Endothelial cell of umbilical vein (primary cell): ENCODE results near the gene LAMTOR2. TPM values are rescaled to one million over a fixed set of nuclear protein-coding genes. Genes with fewer than 3 reads are reported as not detected.
A peak's percentile ranks its signal among the peaks of the same experiment; 100 is the strongest.

Experiments
- BruUV-seq: library from RNA; stranded (reverse); fragments of 400-500 nt; replicated peaks from 2 replicates; lab custom pipeline; 2021; lab: Mats Ljungman, UMichigan
- CTCF ChIA-PET: fragments of 300-600, 350-600 bp; sonication (Branson Sonifier 250); formaldehyde crosslinking; loops from one replicate; lab custom pipeline; 2021; ENCODE audit warnings: antibody characterized with exemption, inconsistent platforms; lab: Charles Lee
- POLR2A ChIA-PET: fragments of 300-600, 350-600 bp; sonication (Branson Sonifier 250); formaldehyde crosslinking; loops from one replicate; lab custom pipeline; 2021; ENCODE audit warnings: antibody characterized with exemption, inconsistent platforms; lab: Charles Lee
- DNase-seq: peaks from one replicate; pipeline ENCODE4 v3.0.0-alpha.2; 2011; ENCODE audit warnings: low read depth, low spot score
- FAIRE-seq: peaks from 2 replicates; lab custom pipeline; 2011; peaks lifted over from hg19 to GRCh38; lab: Jason Lieb, UNC
- H2AFZ ChIP-seq: 2 replicates; pipeline ENCODE4 v1.6.0; 2012; ENCODE audit warnings: low read depth, low read length, control low read depth, inconsistent platforms
- H3K27ac ChIP-seq: 2 replicates; pipeline ENCODE4 v1.5.1; 2011; ENCODE audit warnings: low read depth, mild to moderate bottlenecking, control low read depth, low read length, moderate library complexity; ENCODE audit not compliant: insufficient read depth
- H3K27me3 ChIP-seq, 2 experiments: 2 replicates each; pipeline versions ENCODE4 v1.6.0 to v1.6.1; 2011; ENCODE audit warnings: low read length in 2 of 2, mixed read lengths in 1 of 2; ENCODE audit not compliant: control insufficient read depth in 2 of 2, insufficient read depth in 2 of 2
- H3K36me3 ChIP-seq, 2 experiments: 2 replicates in 1 of 2; 3 replicates in 1 of 2; pipeline ENCODE4 v1.5.1; 2011; ENCODE audit warnings: low read length in 2 of 2, mild to moderate bottlenecking in 1 of 2, moderate library complexity in 1 of 2; ENCODE audit not compliant: control insufficient read depth in 2 of 2, insufficient read depth in 2 of 2; ENCODE audit errors: extremely low read depth in 1 of 2
- H3K4me1 ChIP-seq: 3 replicates; pipeline ENCODE4 v1.5.1; 2011; ENCODE audit warnings: mild to moderate bottlenecking, low read length; ENCODE audit not compliant: control insufficient read depth, insufficient read depth; ENCODE audit errors: extremely low read depth
- H3K4me2 ChIP-seq: 2 replicates; pipeline ENCODE4 v1.6.1; 2011; ENCODE audit warnings: low read length, control low read depth, mixed read lengths; ENCODE audit not compliant: insufficient read depth
- H3K4me3 ChIP-seq, 3 experiments: fragments of 200-600 bp in 1 of 3; sonication (generic), shearing (Covaris generic) in 1 of 3; replicated peaks in 1 of 3; 2 replicates each; pipeline ENCODE4 v1.5.1; 2011 to 2016; ENCODE audit warnings: control low read depth in 3 of 3, low read length in 3 of 3, mild to moderate bottlenecking in 2 of 3, inconsistent platforms in 1 of 3, low read depth in 1 of 3, moderate library complexity in 1 of 3; ENCODE audit not compliant: insufficient read depth in 1 of 3
- H3K79me2 ChIP-seq: 2 replicates; pipeline ENCODE4 v1.6.0; 2012; ENCODE audit warnings: low read length, inconsistent platforms; ENCODE audit not compliant: control insufficient read depth, insufficient read depth
- H3K9ac ChIP-seq: replicated peaks from 2 replicates; pipeline ENCODE3; 2011; ENCODE audit warnings: low read length, control low read depth; ENCODE audit not compliant: insufficient read depth; ENCODE audit errors: extremely low read depth
- H3K9me1 ChIP-seq: replicated peaks from 3 replicates; pipeline ENCODE4 v1.6.0; 2011; ENCODE audit warnings: mild to moderate bottlenecking, low read length; ENCODE audit not compliant: control insufficient read depth, insufficient read depth; ENCODE audit errors: extremely low read depth
- H3K9me3 ChIP-seq: replicated peaks from 2 replicates; pipeline ENCODE4 v1.5.1; 2012; ENCODE audit warnings: low read length, inconsistent platforms; ENCODE audit not compliant: control insufficient read depth, insufficient read depth
- H4K20me1 ChIP-seq: replicated peaks from 2 replicates; pipeline ENCODE3; 2011; ENCODE audit warnings: mild to moderate bottlenecking, low read length; ENCODE audit not compliant: control insufficient read depth, insufficient read depth; ENCODE audit errors: extremely low read depth
- CTCF ChIP-seq, 2 donors: IDR thresholded peaks; 1 replicate in 1 of 2; 2 replicates in 1 of 2; pipeline ENCODE4 v1.5.1; 2011; ENCODE audit warnings: low read length in 2 of 2, mild to moderate bottlenecking in 2 of 2, moderate library complexity in 2 of 2, control low read depth in 1 of 2, inconsistent platforms in 1 of 2, low read depth in 1 of 2; ENCODE audit not compliant: insufficient read depth in 1 of 2; ENCODE audit errors: extremely low read depth in 1 of 2
- FOS ChIP-seq: IDR thresholded peaks from 2 replicates; pipeline ENCODE4 v1.6.1; 2011; ENCODE audit warnings: mild to moderate bottlenecking, low read length, moderate library complexity, borderline replicate concordance; ENCODE audit not compliant: insufficient read depth
- GATA2 ChIP-seq: IDR thresholded peaks from 2 replicates; pipeline ENCODE4 v1.7.0; 2011; ENCODE audit warnings: low read depth, mild to moderate bottlenecking, moderate library complexity, mixed read lengths, low read length; ENCODE audit not compliant: insufficient read length, insufficient read depth
- MAX ChIP-seq: IDR thresholded peaks from 2 replicates; pipeline ENCODE4 v1.6.1; 2011; ENCODE audit not compliant: insufficient read depth, insufficient read length
- MYC ChIP-seq: IDR thresholded peaks from one replicate; pipeline ENCODE4 v1.6.1; 2011; ENCODE audit warnings: mild to moderate bottlenecking, low read depth, low read length
- POLR2A ChIP-seq: IDR thresholded peaks from 2 replicates; pipeline ENCODE4 v1.6.1; 2012; ENCODE audit warnings: low read depth, mild to moderate bottlenecking, control low read depth, low read length
- POLR2AphosphoS5 ChIP-seq: IDR thresholded peaks from 2 replicates; pipeline ENCODE4 v1.6.1; 2012; ENCODE audit warnings: low read depth, mild to moderate bottlenecking, control low read depth, low read length, moderate library complexity; ENCODE audit not compliant: insufficient read depth
- dilution Hi-C: fragments of 300-500 bp; cut with MboI; formaldehyde crosslinking; loops from one replicate; pipeline ENCODE4 v1.15.0; 2019; ENCODE audit warnings: low sequenced_read_pairs; ENCODE audit not compliant: extremely low pct_ligation_motif_present
- intact Hi-C: fragments of 100-400 bp; cut with micrococcal nuclease; formaldehyde crosslinking; loops from one replicate; pipeline ENCODE4 v1.10.0; 2022
- polyA plus RNA-seq, 4 experiments: library from polyadenylated mRNA; depleted of rRNA in 3 of 4; stranded (reverse) in 3 of 4; unstranded in 1 of 4; fragments of >200 nt; gene quantifications; 2 replicates each; pipeline versions ENCODE4 v1.2.1 to v1.2.3, GENCODE V29; 2011 to 2012; ENCODE audit warnings: missing spikeins in 1 of 4
- total RNA-seq: library from RNA; stranded (reverse); gene quantifications from 2 replicates; pipeline ENCODE4 v1.2.3, GENCODE V29; 2021

The LAMTOR2 gene
- total and polyA plus RNA-seq, 2 donors (not counting 3 experiments of a cell fraction or from before 2014, with no cell fraction given) = 77.7 to 136 TPM

- H3K4me2 ChIP-seq = peak overlapping the region; percentile 84
- H3K27ac ChIP-seq = peak overlapping the region; percentile 44
- peaks cover 7 to 11% of the 10 kb centered on the region in 2 experiments for H3K36me3 ChIP-seq
- no peak for DNase-seq
- H4K20me1 ChIP-seq = no peaks in the 10 kb centered on the region
- H3K4me3 ChIP-seq = peak overlapping the region; percentile 27 to 81 (median 78)
- TF ChIP-seq MYC = no peak
- no peak for TF ChIP-seq GATA2
- TF ChIP-seq FOS = no peak
- TF ChIP-seq MAX = no peak
- no peak for TF ChIP-seq POLR2A
- peaks cover 10% of the 10 kb centered on the region for H3K4me1 ChIP-seq
- no peaks in the 10 kb centered on the region for H3K27me3 ChIP-seq
- POLR2A ChIA-PET = interaction anchor here (0.7 kb wide), 2 partner anchors 21 to 25 kb away, joined by 3 to 6 read pairs; no protein-coding TSS in a partner anchor
- no peaks in the 10 kb centered on the region for H3K9me1 ChIP-seq
- H3K79me2 ChIP-seq = peaks cover 31% of the 10 kb centered on the region
- CTCF ChIA-PET = interaction anchor here (0.6 to 3.7 kb wide), 8 partner anchors 12 to 205 kb away, joined by 3 to 16 read pairs (median 4); no protein-coding TSS in a partner anchor
- H2AFZ ChIP-seq = no peak overlapping the region
- BruUV-seq = TSS peak; percentile 58
- no peak for FAIRE-seq
- dilution Hi-C loops = no loop called here
- intact Hi-C loops = no loop called here
- no peaks in the 10 kb centered on the region for H3K9me3 ChIP-seq
- peak overlapping the region; percentile 60 for H3K9ac ChIP-seq
Measured at GRCh38 chr1:156019946-156020292, 34.7 kb upstream of the LAMTOR2 start.

DNA sequence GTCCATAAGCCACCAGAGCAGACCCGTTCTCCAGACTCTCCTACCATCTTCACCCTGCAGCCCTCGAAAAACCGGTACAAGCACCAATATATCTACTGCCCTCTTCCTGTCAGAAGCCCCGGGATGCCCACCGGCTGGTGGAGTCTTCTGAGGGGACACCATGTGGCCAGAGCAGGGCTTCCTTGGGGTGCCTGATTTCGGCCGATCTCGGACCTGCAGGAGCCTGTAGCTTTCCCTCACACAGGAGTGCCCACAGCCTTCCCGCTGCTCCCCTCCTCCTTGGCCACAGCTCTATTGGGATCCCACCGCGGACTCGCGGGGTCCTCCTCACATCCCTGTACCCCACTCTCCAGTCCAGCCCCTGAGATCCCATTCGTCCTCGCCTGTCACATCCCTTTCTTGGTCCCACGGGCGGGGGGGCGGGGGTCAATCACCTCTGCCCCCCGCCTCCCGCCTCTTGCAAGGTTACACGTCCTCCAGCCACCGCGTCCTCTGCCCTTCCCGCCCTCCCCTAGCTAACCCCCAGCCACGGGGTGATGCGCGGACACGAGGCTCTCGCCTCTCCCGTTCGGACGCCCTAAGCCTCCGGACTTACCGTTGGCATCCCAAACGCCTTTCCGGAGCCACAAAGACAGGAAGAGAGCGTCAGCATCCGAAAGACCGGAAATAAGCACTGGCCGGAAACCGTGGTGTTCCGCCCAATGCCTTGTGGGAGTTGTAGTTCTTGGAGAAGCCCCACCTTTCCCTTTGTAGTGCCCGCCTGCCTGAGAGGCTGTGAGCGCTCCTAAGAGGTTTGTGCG is 34.1 kb upstream of the LAMTOR2 start, which contains the start of gene SSR2:
SSR2 (minus strand) TSS at position 659 of the 800 bp plus-strand sequence. CDS start 784 bp downstream, outside the sequence.
- Histone ChIP-seq H2AFZ (peak within 1 kb of the TSS; percentile 71), H3K27ac (peak within 1 kb of the TSS; percentile 44), H3K9ac (peak within 1 kb of the TSS; percentile 60), H3K9me1 (no peaks in the 10 kb centered on the region), H3K9me3 (no peaks in the 10 kb centered on the region), H3K4me1 (peaks cover 10% of the 10 kb centered on the region), H3K27me3 (no peaks in the 10 kb centered on the region), H4K20me1 (no peaks in the 10 kb centered on the region), H3K79me2 (peaks cover 30% of the 10 kb centered on the region), H3K36me3 (peaks cover 6 to 11% of the 10 kb centered on the region in 2 experiments), H3K4me2 (peak within 1 kb of the TSS; percentile 84), H3K4me3 (peak within 1 kb of the TSS; percentile 27 to 81 (median 78))
- TF ChIP-seq GATA2 (no peak), CTCF (IDR thresholded peaks at IDR 0.05; ENCODE audit: extremely low read depth in 1 of 2, insufficient read depth in 1 of 2, low read depth in 1 of 2, low read length in 2 of 2) (no peak), POLR2AphosphoS5 (peak; percentile 97), MYC (no peak), FOS (no peak), POLR2A (peak; percentile 97)
- no TSS peak for BruUV-seq
- POLR2A ChIA-PET = interaction anchor here (0.7 kb wide), 1 partner anchor 25 kb away, joined by 6 read pairs; no protein-coding TSS in a partner anchor
- CTCF ChIA-PET = interaction anchor here (0.6 to 3.7 kb wide), 10 partner anchors 12 to 205 kb away, joined by 3 to 16 read pairs (median 4); no protein-coding TSS in a partner anchor
- DNase-seq (peak; percentile 96), FAIRE-seq (peak; percentile 94)
- intact Hi-C loops = loop anchor here (1.0 kb wide), 1 partner anchor 34 kb away; the partner anchor contains the start of gene LAMTOR2
- dilution Hi-C loops = no loop called here
